IPS-18c (cell line): ENCODE measurements around the gene TOE1.
"Not testable (repeated sequence)": the region's sequence is repeated elsewhere in the genome, so short reads cannot be mapped to it uniquely, and the experiment has no call there.

Experiments used
- H3K4me3 ChIP-seq: 2 replicates; pipeline ENCODE4 v1.7.0; 2013; ENCODE audit warnings: low read depth, mild to moderate bottlenecking, low read length, moderate library complexity; ENCODE audit not compliant: insufficient read depth
- H3K9me3 ChIP-seq: one replicate; pipeline ENCODE4 v1.6.1; 2013; ENCODE audit warnings: mild to moderate bottlenecking, low read length, moderate library complexity; ENCODE audit not compliant: control insufficient read depth, insufficient read depth

Gene TOE1

GRCh38 chr1:45345014-45345413, 5.0 kb downstream of the TOE1 start:
- H3K4me3 ChIP-seq, result no peak overlapping the region
- no peaks in the 10 kb centered on the region for H3K9me3 ChIP-seq

- no peaks in the 10 kb centered on the region for H3K9me3 ChIP-seq
- no peak overlapping the region for H3K4me3 ChIP-seq
These were observed 6.5 kb downstream of the TOE1 start for GRCh38 chr1:45346473-45346872.

- H3K9me3 ChIP-seq, result no peaks in the 10 kb centered on the region
- H3K4me3 ChIP-seq, result no peak overlapping the region
These were observed 8.1 kb downstream of the TOE1 start for GRCh38 chr1:45348020-45348419.

- Histone ChIP-seq H3K9me3 (no peaks in the 10 kb centered on the region), H3K4me3 (no peak overlapping the region)
These were observed 8.6 kb downstream of the TOE1 start for GRCh38 chr1:45348609-45348965.

- H3K9me3 ChIP-seq, result no peaks in the 10 kb centered on the region
- no peak overlapping the region for H3K4me3 ChIP-seq
These were observed 9.2 kb downstream of the TOE1 start for GRCh38 chr1:45348966-45349677.

GRCh38 chr1:45351508-45351907, 11.5 kb downstream of the TOE1 start:
- H3K9me3 ChIP-seq, result no peaks in the 10 kb centered on the region
- H3K4me3 ChIP-seq, result no peak overlapping the region

GRCh38 chr1:45353685-45354084, 13.7 kb downstream of the TOE1 start:
- Histone ChIP-seq H3K9me3 (no peaks in the 10 kb centered on the region), H3K4me3 (no peak overlapping the region)

- no peak overlapping the region for H3K4me3 ChIP-seq
- H3K9me3 ChIP-seq, result no peaks in the 10 kb centered on the region
These were observed 14.9 kb downstream of the TOE1 start for GRCh38 chr1:45354838-45355237.

GRCh38 chr1:45355683-45356082, 15.7 kb downstream of the TOE1 start:
- no peaks in the 10 kb centered on the region for H3K9me3 ChIP-seq
- no peak overlapping the region for H3K4me3 ChIP-seq

- Histone ChIP-seq H3K9me3 (no peaks in the 10 kb centered on the region), H3K4me3 (no peak overlapping the region)
These were observed 16.2 kb downstream of the TOE1 start for GRCh38 chr1:45356186-45356585.

GRCh38 chr1:45359882-45360513, 20.0 kb downstream of the TOE1 start:
- no peak overlapping the region for H3K4me3 ChIP-seq
- H3K9me3 ChIP-seq, result no peaks in the 10 kb centered on the region

GRCh38 chr1:45360981-45361380, 21.0 kb downstream of the TOE1 start:
- not testable (repeated sequence) for H3K9me3 ChIP-seq, H3K4me3 ChIP-seq

- Histone ChIP-seq H3K4me3 (no peak overlapping the region), H3K9me3 (no peaks in the 10 kb centered on the region)
These were observed 24.3 kb downstream of the TOE1 start for GRCh38 chr1:45364294-45364693.

GRCh38 chr1:45365051-45365450, 25.1 kb downstream of the TOE1 start:
- Histone ChIP-seq H3K9me3 (no peaks in the 10 kb centered on the region), H3K4me3 (no peak overlapping the region)

- no peak overlapping the region for H3K4me3 ChIP-seq
- no peaks in the 10 kb centered on the region for H3K9me3 ChIP-seq
These were observed 30.6 kb downstream of the TOE1 start for GRCh38 chr1:45370575-45370974.

- Histone ChIP-seq H3K9me3 (no peaks in the 10 kb centered on the region), H3K4me3 (no peak overlapping the region)
These were observed 33.6 kb downstream of the TOE1 start for GRCh38 chr1:45373573-45373972.

- Histone ChIP-seq H3K4me3 (no peak overlapping the region), H3K9me3 (no peaks in the 10 kb centered on the region)
These were observed 35.4 kb downstream of the TOE1 start for GRCh38 chr1:45375104-45376090.

- no peak overlapping the region for H3K4me3 ChIP-seq
- no peaks in the 10 kb centered on the region for H3K9me3 ChIP-seq
These were observed 38.2 kb downstream of the TOE1 start for GRCh38 chr1:45378184-45378583.
